CD4-positive, alpha-beta memory T cell (primary cell): ENCODE measurements around the gene TMEM69. TPM values are rescaled to one million over a fixed set of nuclear protein-coding genes. Genes with fewer than 3 reads are reported as not detected.
"Not testable (repeated sequence)": the region's sequence is repeated elsewhere in the genome, so short reads cannot be mapped to it uniquely, and the experiment has no call there.

ENCODE experiments used
- CTCF ChIA-PET: fragments of 350-600 bp; sonication (Branson Sonifier 250); formaldehyde crosslinking; loops from one replicate; lab custom pipeline; 2021; ENCODE audit warnings: inconsistent platforms; ENCODE audit not compliant: partially characterized antibody; lab: Charles Lee
- POLR2A ChIA-PET: fragments of 350-600 bp; sonication (Branson Sonifier 250); formaldehyde crosslinking; loops from one replicate; lab custom pipeline; 2021; ENCODE audit not compliant: partially characterized antibody; lab: Charles Lee
- DNase-seq, 5 donors: peaks; one replicate each; pipeline versions ENCODE4 v3.0.0 to v3.0.0-alpha.2; 2020 to 2022; ENCODE audit warnings: mixed read lengths in 1 of 5
- H3K27ac ChIP-seq: one replicate; pipeline ENCODE4 v1.7.0; 2013; ENCODE audit warnings: low read depth, low read length
- H3K27me3 ChIP-seq: 2 replicates; pipeline ENCODE4 v1.7.0; 2013; ENCODE audit warnings: mild to moderate bottlenecking, low read length, moderate library complexity; ENCODE audit not compliant: insufficient read depth
- H3K36me3 ChIP-seq: 2 replicates; pipeline ENCODE4 v1.7.0; 2013; ENCODE audit warnings: mild to moderate bottlenecking, low read length, moderate library complexity; ENCODE audit not compliant: insufficient read depth
- H3K4me1 ChIP-seq: 2 replicates; pipeline ENCODE4 v1.7.0; 2013; ENCODE audit warnings: mild to moderate bottlenecking, low read length, moderate library complexity; ENCODE audit not compliant: insufficient read depth
- H3K4me3 ChIP-seq, 2 donors: one replicate each; pipeline ENCODE4 v1.7.0; 2013; ENCODE audit warnings: low read length in 2 of 2, mild to moderate bottlenecking in 1 of 2
- H3K9me3 ChIP-seq, 2 donors: one replicate each; pipeline ENCODE4 v1.7.0; 2013; ENCODE audit warnings: low read length in 2 of 2, control low read depth in 1 of 2; ENCODE audit not compliant: control insufficient read depth in 1 of 2
- H3K27ac Mint-ChIP-seq, 7 donors: one replicate each; pipeline ENCODE4 v1.8.0; 2020 to 2021; ENCODE audit warnings: mixed read lengths in 7 of 7, mild to moderate bottlenecking in 6 of 7, inconsistent platforms in 3 of 7, moderate library complexity in 3 of 7
- H3K27me3 Mint-ChIP-seq, 2 donors: one replicate each; pipeline ENCODE4 v1.8.0; 2020 to 2021; ENCODE audit warnings: mixed read lengths in 2 of 2
- H3K36me3 Mint-ChIP-seq, 2 donors: one replicate each; pipeline ENCODE4 v1.8.0; 2020 to 2021; ENCODE audit warnings: mixed read lengths in 2 of 2, inconsistent platforms in 1 of 2, mild to moderate bottlenecking in 1 of 2
- H3K4me1 Mint-ChIP-seq, 4 donors: one replicate each; pipeline ENCODE4 v1.8.0; 2020 to 2021; ENCODE audit warnings: mixed read lengths in 4 of 4, mild to moderate bottlenecking in 1 of 4
- H3K4me3 Mint-ChIP-seq, 8 donors: one replicate each; pipeline ENCODE4 v1.8.0; 2020 to 2021; ENCODE audit warnings: mixed read lengths in 8 of 8, mild to moderate bottlenecking in 7 of 8, moderate library complexity in 6 of 8, inconsistent platforms in 3 of 8
- H3K9me3 Mint-ChIP-seq, 8 donors: one replicate each; pipeline ENCODE4 v1.8.0; 2020 to 2021; ENCODE audit warnings: mixed read lengths in 8 of 8, mild to moderate bottlenecking in 5 of 8, inconsistent platforms in 3 of 8, moderate library complexity in 1 of 8
- intact Hi-C: fragments of 100-400 bp; cut with micrococcal nuclease; formaldehyde crosslinking; loops from one replicate; pipeline ENCODE4 v1.15.1; 2023
- polyA plus RNA-seq, 2 donors: library from polyadenylated mRNA; unstranded; fragments of 300-500 nt; fragmentation: Illumina TruSeq; gene quantifications; one replicate each; pipeline ENCODE4 v1.2.3, GENCODE V29; 2021
- total RNA-seq, 2 experiments: library from RNA; stranded (reverse); gene quantifications; one replicate each; pipeline ENCODE4 v1.2.3, GENCODE V29; 2021

Gene TMEM69
- total and polyA plus RNA-seq, 4 experiments from 2014 or later = 26.1 to 42.5 (median 31.4) TPM

DNA sequence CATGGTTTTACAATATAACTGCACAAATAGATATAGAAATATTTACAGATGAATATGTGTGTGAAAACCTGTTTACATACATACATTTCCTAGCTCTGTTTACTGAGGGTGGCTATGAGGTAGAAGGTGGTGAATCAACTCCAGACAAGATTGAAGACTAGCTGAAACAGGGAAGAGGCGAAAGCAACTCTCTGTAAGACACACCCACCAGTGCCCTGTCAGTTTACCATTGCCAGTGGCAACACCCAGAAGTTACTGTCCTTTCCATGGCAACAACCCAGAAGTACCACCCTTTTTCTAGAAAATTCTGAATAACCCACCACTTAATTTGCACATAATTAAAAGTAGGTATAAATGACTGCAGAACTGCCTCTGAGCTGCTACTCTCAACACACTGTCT, 16.7 kb downstream of the TMEM69 start:
- CTCF ChIA-PET = no interaction called here
- H3K27ac ChIP-seq = no peak overlapping the region
- intact Hi-C loops = no loop called here
- no peak overlapping the region for H3K27ac Mint-ChIP-seq
- H3K4me3 ChIP-seq = no peak overlapping the region
- peaks cover 0 to 2% (median under 1%) of the 10 kb centered on the region in 4 donors for H3K4me1 Mint-ChIP-seq
- POLR2A ChIA-PET = no interaction called here
- no peak overlapping the region for H3K4me3 Mint-ChIP-seq
- peaks cover 24 to 27% of the 10 kb centered on the region in 2 donors for H3K36me3 Mint-ChIP-seq
- no peaks in the 10 kb centered on the region for H3K27me3 ChIP-seq
- no peaks in the 10 kb centered on the region for H3K36me3 ChIP-seq
- H3K9me3 Mint-ChIP-seq = peaks cover 0 to 9% (median 6%) of the 10 kb centered on the region in 8 donors
- H3K27me3 Mint-ChIP-seq = no peaks in the 10 kb centered on the region
- no peaks in the 10 kb centered on the region for H3K9me3 ChIP-seq
- no peak for DNase-seq
- no peaks in the 10 kb centered on the region for H3K4me1 ChIP-seq

DNA sequence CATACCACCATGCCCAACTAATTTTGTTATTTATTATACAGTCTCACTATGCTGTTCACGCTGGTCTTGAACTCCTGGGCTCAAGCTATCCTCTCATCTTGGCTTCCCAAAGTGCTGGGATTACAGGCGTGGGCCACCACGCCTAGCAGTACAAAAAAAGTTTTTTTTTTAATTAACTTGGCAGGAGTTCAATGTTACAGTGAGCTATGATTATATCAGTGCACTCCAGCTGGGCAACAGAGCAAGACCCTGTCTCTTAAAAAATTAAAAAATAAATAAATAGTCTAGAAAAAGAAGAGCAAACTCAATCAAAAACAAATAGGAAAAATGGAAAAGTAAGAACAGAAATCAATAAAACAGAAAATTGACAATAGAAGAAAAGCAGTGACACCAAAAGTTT, 25.7 kb downstream of the TMEM69 start:
- no peak overlapping the region for H3K4me3 Mint-ChIP-seq
- intact Hi-C loops = no loop called here
- Histone ChIP-seq H3K4me1 (no peaks in the 10 kb centered on the region), H3K27me3 (no peaks in the 10 kb centered on the region), H3K36me3 (peaks cover 7% of the 10 kb centered on the region), H3K9me3 (no peaks in the 10 kb centered on the region), H3K4me3 (no peak overlapping the region), H3K27ac (no peak overlapping the region)
- ChIA-PET POLR2A (no interaction called here), CTCF (no interaction called here)
- no peaks in the 10 kb centered on the region for H3K4me1 Mint-ChIP-seq
- H3K36me3 Mint-ChIP-seq = peaks cover 20 to 29% of the 10 kb centered on the region in 2 donors
- DNase-seq = no peak
- no peaks in the 10 kb centered on the region for H3K9me3 Mint-ChIP-seq
- H3K27me3 Mint-ChIP-seq = no peaks in the 10 kb centered on the region
- peak overlapping the region in 1 of 7 donors; percentile 43 for H3K27ac Mint-ChIP-seq

DNA sequence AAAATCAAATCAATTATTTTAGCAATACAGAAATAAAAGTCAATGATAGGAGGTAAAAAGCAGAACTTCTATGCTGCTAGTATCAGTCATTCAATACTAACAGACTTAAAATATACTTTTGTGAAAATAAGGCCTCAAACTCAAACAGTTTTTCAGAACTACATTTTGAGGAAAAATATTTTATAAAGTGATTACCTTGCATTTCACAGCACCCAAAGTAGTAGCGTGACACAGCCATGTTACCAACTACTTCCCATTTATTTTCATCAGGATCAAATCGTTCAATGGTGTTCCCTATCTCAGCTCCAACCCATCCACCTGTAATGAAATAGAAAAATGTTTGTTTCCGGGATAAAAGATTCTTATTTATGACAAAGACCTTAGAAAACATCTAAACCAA, 28.7 kb downstream of the TMEM69 start:
- Histone ChIP-seq H3K4me1 (no peaks in the 10 kb centered on the region), H3K27ac (no peak overlapping the region), H3K27me3 (no peaks in the 10 kb centered on the region), H3K4me3 (no peak overlapping the region), H3K36me3 (peaks cover 11% of the 10 kb centered on the region), H3K9me3 (no peaks in the 10 kb centered on the region)
- Mint-ChIP-seq H3K27ac (no peak overlapping the region), H3K36me3 (peaks cover 15 to 29% of the 10 kb centered on the region in 2 donors), H3K9me3 (no peaks in the 10 kb centered on the region), H3K4me1 (no peaks in the 10 kb centered on the region), H3K4me3 (no peak overlapping the region), H3K27me3 (no peaks in the 10 kb centered on the region)
- intact Hi-C loops = no loop called here
- POLR2A ChIA-PET = no interaction called here
- CTCF ChIA-PET = no interaction called here
- DNase-seq = no peak

DNA sequence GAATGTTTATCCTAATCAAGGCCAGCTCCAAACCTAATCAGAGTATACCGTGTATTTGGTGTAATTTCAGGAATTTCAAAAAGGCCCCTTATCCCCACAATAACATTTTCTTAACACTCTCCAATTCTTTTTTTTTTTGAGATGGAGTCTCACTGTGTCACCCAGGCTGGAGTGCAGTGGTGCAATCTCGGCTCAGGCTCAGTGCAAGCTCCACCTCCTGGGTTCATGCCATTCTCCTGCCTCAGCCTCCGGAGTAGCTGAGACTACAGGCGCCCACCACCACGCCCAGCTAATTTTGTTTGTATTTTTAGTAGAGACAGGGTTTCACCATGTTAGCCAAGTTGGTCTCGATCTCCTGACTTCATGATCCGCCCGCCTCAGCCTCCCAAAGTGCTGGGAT, 29.4 kb downstream of the TMEM69 start:
- Mint-ChIP-seq H3K36me3 (peaks cover 12 to 27% of the 10 kb centered on the region in 2 donors), H3K27ac (peak overlapping the region in 1 of 7 donors; percentile 8)
- POLR2A ChIA-PET = interaction anchor here (0.5 kb wide), 1 partner anchor 779 kb away, joined by 3 read pairs; no protein-coding TSS in a partner anchor
- H3K9me3 ChIP-seq, CTCF ChIA-PET, H3K27me3 ChIP-seq, intact Hi-C loops, H3K9me3 Mint-ChIP-seq, H3K4me1 Mint-ChIP-seq, H3K4me3 ChIP-seq, H3K4me1 ChIP-seq, H3K27me3 Mint-ChIP-seq, DNase-seq, H3K27ac ChIP-seq, H3K4me3 Mint-ChIP-seq: not testable (repeated sequence)
- H3K36me3 ChIP-seq = peaks cover 11% of the 10 kb centered on the region

DNA sequence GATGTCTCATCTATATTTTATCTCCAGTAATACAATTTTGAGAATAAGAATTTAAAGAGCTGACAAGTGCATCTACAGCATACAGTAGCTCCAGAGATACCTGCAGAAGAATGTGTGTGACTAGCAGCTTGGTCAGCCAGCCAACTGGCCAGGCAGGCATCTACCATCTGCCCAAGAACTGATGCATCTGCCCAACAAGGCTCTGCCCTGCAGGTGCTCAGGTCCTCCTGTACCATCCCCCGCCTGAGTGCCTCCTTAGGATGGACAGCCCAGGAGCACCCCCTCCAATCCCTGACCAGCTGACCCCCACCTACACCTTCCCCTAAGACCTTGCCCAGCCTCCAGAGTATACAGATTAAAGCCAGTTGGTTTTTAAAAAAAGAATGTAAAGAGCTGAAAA, 30.3 kb downstream of the TMEM69 start:
- Mint-ChIP-seq H3K4me3 (no peak overlapping the region), H3K36me3 (peaks cover 12 to 30% of the 10 kb centered on the region in 2 donors)
- POLR2A ChIA-PET = interaction anchor here (1.0 kb wide), 1 partner anchor 33 kb away, joined by 4 read pairs; the partner anchor contains the start of gene GPBP1L1

DNA sequence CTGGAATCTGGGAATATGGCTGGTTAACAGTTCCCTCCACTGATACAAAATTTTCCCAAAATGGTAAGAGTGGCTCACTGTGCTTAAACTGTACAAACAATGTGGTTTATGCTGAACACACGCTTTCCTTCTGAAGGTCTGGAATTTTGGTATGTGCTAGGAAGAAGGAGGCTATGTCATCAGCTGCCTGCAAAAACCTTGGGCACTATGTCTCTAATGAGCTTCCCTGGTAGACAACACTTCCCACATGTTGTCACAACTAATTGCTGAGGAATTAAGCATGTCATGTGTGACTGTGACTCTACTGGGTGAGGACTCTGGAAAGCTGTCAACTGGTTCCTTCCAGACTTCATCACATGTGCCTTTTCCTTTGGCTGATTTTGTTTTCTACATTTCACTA, 33.2 kb downstream of the TMEM69 start:
- H3K36me3 ChIP-seq = peaks cover 4% of the 10 kb centered on the region
- H3K4me3 ChIP-seq = no peak overlapping the region
- DNase-seq = no peak
- Mint-ChIP-seq H3K9me3 (no peaks in the 10 kb centered on the region), H3K4me1 (no peaks in the 10 kb centered on the region), H3K4me3 (no peak overlapping the region), H3K27ac (no peak overlapping the region), H3K36me3 (peaks cover 0 to 12% of the 10 kb centered on the region in 2 donors), H3K27me3 (no peaks in the 10 kb centered on the region)
- H3K27me3 ChIP-seq = no peaks in the 10 kb centered on the region
- no peaks in the 10 kb centered on the region for H3K4me1 ChIP-seq
- ChIA-PET POLR2A (no interaction called here), CTCF (no interaction called here)
- H3K27ac ChIP-seq = no peak overlapping the region
- H3K9me3 ChIP-seq = no peaks in the 10 kb centered on the region
- intact Hi-C loops = no loop called here

More for the DNA sequence above, 30.3 kb downstream of the TMEM69 start:
- no peaks in the 10 kb centered on the region for H3K4me1 ChIP-seq
- Mint-ChIP-seq H3K9me3 (no peaks in the 10 kb centered on the region), H3K27ac (peak overlapping the region in 2 of 7 donors; percentile 46 to 52), H3K4me1 (no peaks in the 10 kb centered on the region), H3K27me3 (no peaks in the 10 kb centered on the region)
- DNase-seq = no peak
- intact Hi-C loops = no loop called here
- no peak overlapping the region for H3K4me3 ChIP-seq
- CTCF ChIA-PET = interaction anchor here (0.8 kb wide), 1 partner anchor 17 kb away, joined by 4 read pairs; no protein-coding TSS in a partner anchor
- no peaks in the 10 kb centered on the region for H3K9me3 ChIP-seq
- H3K27ac ChIP-seq = no peak overlapping the region
- peaks cover 11% of the 10 kb centered on the region for H3K36me3 ChIP-seq
- H3K27me3 ChIP-seq = no peaks in the 10 kb centered on the region

DNA sequence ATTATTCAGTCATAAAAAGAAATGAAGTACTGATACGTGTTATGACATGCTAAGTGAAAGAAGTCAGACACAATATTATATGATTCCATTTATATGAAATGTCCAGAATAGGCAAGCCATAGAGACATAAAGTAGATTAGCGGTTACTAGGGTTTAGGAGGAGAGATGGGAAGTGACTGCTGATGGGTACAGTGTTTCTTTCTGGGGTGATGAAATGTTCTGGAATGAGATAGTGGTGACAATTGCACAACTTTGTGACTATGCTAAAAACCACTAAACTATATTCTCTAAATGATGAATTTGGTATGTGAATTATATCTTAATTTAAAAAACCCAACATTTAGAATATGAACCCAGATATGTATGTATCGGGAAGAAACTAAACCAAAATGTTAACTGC, 34.8 kb downstream of the TMEM69 start:
- Mint-ChIP-seq H3K4me1 (no peaks in the 10 kb centered on the region), H3K27ac (peak overlapping the region in 1 of 7 donors; percentile 2), H3K9me3 (no peaks in the 10 kb centered on the region), H3K36me3 (peaks cover 0 to 12% of the 10 kb centered on the region in 2 donors), H3K4me3 (no peak overlapping the region), H3K27me3 (no peaks in the 10 kb centered on the region)
- Histone ChIP-seq H3K4me1 (no peaks in the 10 kb centered on the region), H3K36me3 (peaks cover 4% of the 10 kb centered on the region), H3K27me3 (no peaks in the 10 kb centered on the region), H3K9me3 (no peaks in the 10 kb centered on the region), H3K27ac (no peak overlapping the region), H3K4me3 (no peak overlapping the region)
- intact Hi-C loops = no loop called here
- POLR2A ChIA-PET = no interaction called here
- no peak for DNase-seq
- CTCF ChIA-PET = no interaction called here
